NCI-H345 treated with DMSO at 0.1 percent for 48 hours (cell line): ENCODE results near the gene PHKB.
"Not testable (repeated sequence)": the region's sequence is repeated elsewhere in the genome, so short reads cannot be mapped to it uniquely, and the experiment has no call there.

Source experiments
- DNase-seq: peaks from one replicate; lab custom pipeline; 2025; ENCODE audit not compliant: unreplicated experiment; lab: John Stamatoyannopoulos, UW

Gene PHKB

DNA sequence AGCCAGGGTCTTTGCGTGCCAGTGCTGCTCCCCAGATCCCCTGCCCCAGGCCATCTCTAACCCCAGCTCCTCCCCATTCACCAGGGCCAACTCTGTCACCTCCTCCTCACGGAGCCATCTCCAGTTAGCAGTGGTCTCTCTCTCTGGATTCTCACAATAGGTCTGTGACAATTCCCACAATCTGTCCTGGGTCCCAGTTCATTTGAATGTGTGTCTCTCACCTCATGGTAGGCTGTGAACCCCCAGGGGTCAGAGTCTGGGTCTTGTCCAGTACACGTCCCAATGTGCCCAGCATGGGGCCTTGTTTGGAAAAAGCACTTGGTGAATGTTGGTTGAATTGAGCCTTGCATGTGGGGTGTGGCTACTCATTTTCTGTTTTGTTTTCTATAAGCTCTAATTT lies 205.3 kb downstream of the PHKB start:
- no peak for DNase-seq

GRCh38 chr16:47667956-47668355 lies 206.8 kb downstream of the PHKB start:
- no peak for DNase-seq

DNA sequence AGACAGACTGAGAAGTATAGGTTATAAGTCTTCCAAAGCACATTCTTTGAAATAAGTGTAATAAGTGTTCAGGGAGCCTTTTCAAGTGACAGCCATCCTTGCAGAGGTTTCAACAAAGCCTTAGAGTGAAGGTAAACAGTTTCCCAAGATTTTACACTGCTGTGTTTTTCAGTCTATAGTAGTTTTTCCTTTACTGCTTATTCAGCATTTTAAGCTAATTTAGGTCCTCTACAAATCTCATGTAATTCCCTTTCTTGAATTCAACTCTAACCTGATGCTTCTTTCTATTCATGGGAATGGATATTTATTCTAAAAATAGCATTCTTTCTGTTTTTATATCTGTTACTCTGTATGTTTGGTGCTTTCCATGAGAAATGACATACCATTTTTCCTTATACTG lies 211.3 kb downstream of the PHKB start:
- no peak for DNase-seq

DNA sequence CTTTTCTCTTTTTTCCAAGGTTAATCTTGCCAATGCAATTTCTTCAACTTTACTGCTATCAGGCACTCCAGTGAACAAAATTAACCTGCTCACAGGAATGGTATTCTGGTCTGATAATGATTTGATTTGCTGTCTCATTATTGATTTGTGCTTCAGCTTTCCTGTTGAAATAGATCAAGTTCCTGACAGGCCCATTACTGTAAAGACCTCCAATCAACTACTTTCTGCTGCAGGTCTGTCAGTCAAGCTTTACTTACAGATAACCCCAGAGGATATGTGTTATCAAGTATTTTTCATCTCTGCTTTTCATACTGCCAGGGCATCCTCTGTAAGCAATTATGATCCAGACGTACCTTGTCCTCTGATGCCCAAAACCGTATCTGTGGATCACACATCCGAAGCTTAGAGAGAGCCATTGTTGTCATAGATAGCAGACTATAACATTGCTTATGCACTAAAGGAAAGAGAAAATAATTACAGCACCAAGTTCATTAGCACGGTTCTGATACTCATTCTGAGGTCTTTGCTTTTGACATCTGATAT lies 215.6 kb downstream of the PHKB start:
- no peak for DNase-seq

DNA sequence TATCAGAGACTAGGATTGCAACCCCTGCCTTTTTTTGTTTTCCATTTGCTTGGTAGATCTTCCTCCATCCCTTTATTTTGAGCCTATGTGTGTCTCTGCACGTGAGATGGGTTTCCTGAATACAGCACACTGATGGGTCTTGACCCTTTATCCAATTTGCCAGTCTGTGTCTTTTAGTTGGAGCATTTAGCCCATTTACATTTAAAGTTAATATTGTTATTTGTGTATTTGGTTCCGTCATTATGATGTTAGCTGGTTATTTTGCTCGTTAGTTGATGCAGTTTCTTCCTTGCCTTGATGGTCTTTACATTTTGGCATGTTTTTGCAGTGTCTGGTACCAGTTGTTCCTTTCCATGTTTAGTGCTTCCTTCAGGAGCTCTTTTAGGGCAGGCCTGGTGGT lies 220.4 kb downstream of the PHKB start:
- not testable (repeated sequence) for DNase-seq

- no peak for DNase-seq
Measured at GRCh38 chr16:47687694-47688093, 226.6 kb downstream of the PHKB start.

GRCh38 chr16:47693226-47693625 lies 232.1 kb downstream of the PHKB start:
- no peak for DNase-seq

GRCh38 chr16:47694543-47694942 lies 233.4 kb downstream of the PHKB start:
- no peak for DNase-seq

DNA sequence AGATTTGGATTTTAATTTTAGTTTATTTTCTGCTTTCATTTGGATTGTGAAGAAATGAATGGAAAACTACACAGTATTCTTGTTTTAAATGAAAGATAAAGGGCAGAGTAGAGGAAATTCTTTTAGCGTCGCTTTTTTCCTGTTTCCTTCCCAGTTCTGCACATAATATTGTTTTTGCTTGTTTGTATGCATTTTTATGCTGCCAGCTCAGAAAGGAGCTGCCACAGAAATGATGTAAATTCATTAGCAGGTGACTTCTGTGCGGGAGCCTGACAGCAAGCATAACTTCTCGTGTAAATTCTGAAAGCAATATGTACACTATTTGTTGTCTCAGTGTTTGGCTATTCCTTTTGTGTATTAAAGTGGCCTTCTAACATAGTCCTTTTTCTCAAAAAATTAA lies 234.6 kb downstream of the PHKB start:
- DNase-seq, result no peak

DNA sequence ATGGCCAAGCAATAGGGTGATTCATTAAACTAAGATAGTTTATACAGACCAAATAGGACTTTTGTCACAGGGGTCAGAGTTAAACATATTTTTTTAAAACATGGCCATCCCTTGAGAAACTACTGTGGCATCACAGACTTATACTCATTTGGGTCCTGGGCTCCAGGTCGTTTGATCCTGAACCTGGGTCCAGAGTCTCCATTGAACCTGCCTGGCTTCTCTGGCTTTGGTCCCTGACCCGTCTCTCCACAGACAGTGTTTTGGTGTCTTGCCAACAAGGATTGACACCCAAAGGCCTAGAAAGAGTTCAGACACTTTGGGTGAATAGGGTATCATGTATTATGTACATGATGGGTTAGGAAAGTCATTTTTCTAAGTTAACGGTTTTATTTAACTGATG lies 236.7 kb downstream of the PHKB start:
- DNase-seq, result no peak

GRCh38 chr16:47699106-47699505 lies 238.0 kb downstream of the PHKB start:
- DNase-seq, result no peak

DNA sequence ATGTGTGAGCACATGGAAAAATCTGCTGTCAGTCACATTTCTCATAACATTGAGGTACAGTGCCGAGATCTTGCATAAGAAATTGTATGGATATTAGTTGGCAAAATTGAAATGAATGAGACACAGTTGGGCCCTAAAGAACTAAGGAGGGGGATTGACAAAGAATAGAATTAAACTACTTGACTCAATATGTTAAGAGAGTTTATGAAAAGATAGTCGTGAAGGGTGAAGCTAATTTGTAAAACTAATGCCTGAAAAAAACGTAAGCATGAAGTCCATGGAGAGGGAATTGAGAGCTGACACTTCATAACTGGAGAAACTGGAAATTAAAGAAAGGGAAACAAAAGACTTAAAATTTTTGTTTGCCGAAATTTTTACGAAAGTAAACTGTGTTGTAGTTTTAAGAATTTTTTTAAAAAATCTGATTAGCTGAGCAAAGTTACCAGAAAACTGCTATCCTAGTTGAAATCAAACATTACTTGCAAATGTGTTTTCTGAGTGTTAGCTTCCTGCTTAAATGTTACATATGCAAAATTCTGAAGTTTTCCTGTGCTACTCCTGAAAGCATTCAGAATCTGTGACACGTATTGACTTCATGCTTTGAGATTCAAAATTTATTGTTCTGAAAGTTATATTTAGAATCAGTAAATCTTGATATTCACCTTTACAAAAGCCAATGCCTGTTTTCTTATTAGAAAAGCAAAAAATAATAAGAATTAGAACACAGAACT lies 239.9 kb downstream of the PHKB start:
- DNase-seq, result no peak

DNA sequence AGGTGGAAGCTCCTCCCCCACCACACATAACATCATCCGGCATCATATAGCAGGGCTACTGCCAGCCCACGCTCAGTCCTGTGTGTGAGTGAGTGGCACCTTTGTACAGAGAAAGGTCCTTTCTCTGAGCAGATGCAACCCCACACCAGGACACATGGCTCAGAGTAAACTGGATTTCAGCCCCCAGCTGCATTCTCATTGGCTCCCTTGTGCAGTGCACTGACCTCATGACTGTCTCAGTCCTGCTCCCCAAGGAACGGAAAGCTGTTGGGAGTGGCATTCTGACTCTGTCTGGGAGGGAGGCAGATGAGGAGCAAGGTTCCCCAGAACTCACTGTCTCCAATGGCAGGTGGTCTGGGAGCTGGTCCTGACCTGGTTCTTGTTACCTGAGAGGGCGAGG lies 244.1 kb downstream of the PHKB start:
- DNase-seq, result no peak

DNA sequence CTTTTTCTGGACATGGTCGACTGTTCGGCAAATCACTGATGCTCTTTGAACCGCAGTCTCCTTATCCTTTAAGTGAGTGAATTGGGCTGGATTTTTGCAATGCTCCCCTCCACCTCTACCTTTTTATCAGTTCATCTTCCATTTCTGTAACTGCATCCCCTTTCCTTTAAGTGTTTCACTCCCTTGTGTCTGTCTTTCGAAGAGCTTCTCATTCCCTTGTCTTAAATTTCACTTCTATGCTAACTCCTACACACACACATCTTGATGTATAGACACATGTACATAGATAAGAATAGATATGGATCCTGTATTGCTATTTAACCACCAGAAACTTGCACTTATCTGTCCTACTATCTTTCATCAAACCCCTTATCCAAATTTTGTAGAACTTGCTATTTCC lies 250.7 kb downstream of the PHKB start:
- DNase-seq, result no peak

- DNase-seq, result no peak
Measured at GRCh38 chr16:47712276-47713224, 251.4 kb downstream of the PHKB start.

GRCh38 chr16:47713225-47713595 lies 252.1 kb downstream of the PHKB start:
- no peak for DNase-seq

DNA sequence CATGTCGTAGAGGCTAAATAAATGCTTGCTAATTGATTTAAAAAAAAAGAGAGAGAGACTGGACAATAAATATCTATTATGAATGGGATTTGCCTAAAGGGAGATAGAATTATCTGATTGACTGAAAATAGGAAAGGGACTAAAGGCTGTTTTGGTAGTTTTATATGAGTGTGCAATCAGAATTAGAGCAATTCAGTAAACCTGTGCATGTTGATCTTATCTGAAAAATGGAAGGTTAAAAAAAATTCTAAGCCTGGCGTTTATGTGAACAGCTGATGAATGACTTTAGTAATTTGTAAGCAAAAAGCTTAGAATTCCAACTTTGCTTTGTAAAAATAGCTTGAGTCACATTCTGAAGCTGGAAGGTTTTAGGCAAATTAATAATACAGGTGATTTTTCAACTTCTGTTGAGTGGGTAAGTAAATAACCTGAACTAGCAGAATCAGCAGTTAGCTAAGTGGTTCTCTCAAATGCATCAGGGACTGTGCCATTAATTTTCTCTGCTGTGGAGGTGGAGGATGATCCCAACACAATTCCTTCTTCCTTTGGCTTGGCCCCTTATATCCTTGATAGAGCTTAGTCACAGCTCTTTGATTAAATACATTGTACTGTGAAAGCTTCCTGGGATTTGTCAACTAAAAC lies 254.4 kb downstream of the PHKB start:
- DNase-seq, result no peak

DNA sequence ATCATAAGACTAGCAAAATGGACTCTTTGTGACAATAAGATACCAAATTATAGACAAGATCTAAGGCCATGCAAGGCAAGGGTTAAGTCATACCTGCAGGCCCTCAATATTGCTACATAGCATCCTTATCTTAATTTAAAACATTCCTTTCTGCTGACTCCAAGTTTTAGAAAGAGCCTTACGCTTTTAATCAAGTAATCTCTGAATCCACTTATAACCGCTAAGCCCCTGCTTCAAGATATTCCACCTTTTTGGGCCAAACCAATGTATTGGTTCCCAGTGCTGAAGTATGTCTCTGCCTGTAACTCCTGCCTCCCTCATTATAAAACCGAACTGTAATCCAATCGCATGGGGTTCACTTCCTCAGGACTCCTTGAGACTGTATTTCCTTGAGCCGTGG lies 255.4 kb downstream of the PHKB start:
- DNase-seq, result no peak

GRCh38 chr16:47719713-47720112 lies 258.6 kb downstream of the PHKB start:
- no peak for DNase-seq

DNA sequence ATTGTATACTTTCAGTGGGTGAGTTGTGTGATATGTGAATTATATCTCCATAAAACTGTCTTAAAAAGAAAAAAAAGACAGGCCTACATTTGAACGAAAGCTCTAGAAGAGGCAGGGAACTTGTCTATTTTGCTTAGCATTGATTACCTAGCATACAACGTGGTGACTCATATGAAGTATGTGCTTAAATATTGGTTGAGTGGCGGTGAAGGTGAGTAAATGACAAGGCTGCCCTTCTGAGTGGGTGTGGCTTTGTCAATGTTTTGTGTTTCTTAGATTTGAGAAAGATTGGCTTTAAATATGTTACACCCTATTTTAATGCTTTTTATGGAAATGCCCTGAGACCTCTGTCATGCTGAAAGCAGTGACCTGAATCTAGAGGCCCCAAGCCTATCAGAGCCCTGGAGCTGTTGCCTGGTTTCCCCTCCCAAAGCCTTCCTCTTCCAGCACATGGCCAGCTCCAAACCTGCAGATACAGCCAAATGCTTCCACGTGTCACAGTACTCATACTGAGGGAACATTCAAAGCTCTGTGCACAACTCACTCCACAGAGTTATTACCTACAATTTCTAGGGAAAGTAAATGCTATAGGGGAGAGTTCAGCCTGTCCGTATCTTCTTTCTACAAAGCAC lies 260.0 kb downstream of the PHKB start:
- no peak for DNase-seq

DNA sequence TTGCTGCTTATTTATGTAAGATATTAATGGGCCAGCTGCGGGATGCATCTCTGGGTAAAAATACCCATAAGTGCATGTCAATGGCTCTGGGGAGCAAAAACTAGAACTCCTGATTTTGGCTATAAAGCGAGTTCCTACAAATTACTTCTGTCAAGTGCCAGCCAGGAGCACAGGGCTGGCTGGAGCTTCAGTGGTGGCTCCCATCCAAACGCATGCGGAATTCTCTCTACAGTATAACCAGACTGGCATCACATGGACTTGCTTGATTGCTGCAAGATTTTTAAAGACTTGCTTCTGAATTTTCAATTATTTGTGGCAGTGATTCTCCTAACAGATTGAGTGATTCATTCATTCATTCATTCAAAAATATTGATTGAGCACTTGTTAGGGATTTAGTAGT lies 260.9 kb downstream of the PHKB start:
- no peak for DNase-seq
